Upper lobe of left lung (tissue), 6 donors: ENCODE data around the gene DNAJC3. TPM values are rescaled to one million over a fixed set of nuclear protein-coding genes. Genes with fewer than 3 reads are reported as not detected.

Source experiments
- ATAC-seq, 2 donors: fragments of 200-7000 bp; cut with Tn5 transposase; one replicate each; pipeline ENCODE4 v1.9.1; 2022; ENCODE audit warnings: mild to moderate bottlenecking in 2 of 2, moderate library complexity in 2 of 2; ENCODE audit not compliant: low FRiP score in 2 of 2
- DNase-seq, 2 donors: peaks; one replicate each; pipeline ENCODE4 v3.0.0-alpha.2; 2019 to 2020
- H3K27ac ChIP-seq, 4 donors: fragments of 200-600 bp; sonication (generic); one replicate each; pipeline ENCODE4 v1.5.1; 2016 to 2019
- H3K27me3 ChIP-seq, 4 donors: fragments of 200-600 bp; sonication (generic); one replicate each; pipeline ENCODE4 v1.5.1; 2017 to 2019
- H3K36me3 ChIP-seq, 4 donors: fragments of 200-600 bp; sonication (generic); one replicate each; pipeline ENCODE4 v1.5.1; 2016 to 2019
- H3K4me1 ChIP-seq, 4 donors: fragments of 200-600 bp; sonication (generic); one replicate each; pipeline ENCODE4 v1.5.1; 2018 to 2019
- H3K4me3 ChIP-seq, 4 donors: fragments of 200-600 bp; sonication (generic); one replicate each; pipeline ENCODE4 v1.5.1; 2017 to 2019; ENCODE audit warnings: mild to moderate bottlenecking in 2 of 4, moderate library complexity in 1 of 4
- H3K9me3 ChIP-seq, 4 donors: fragments of 200-600 bp; sonication (generic); one replicate each; pipeline ENCODE4 v1.5.1; 2018 to 2019
- EP300 ChIP-seq, 4 donors: sonication (generic); formaldehyde crosslinking; IDR thresholded peaks; one replicate each; pipeline ENCODE4 v1.5.1; 2017; ENCODE audit warnings: antibody characterized with exemption in 4 of 4, control low read depth in 2 of 4
- POLR2A ChIP-seq, 4 donors: fragments of 450-650 bp; IDR thresholded peaks; one replicate each; pipeline ENCODE4 v1.5.1; 2016 to 2017; ENCODE audit warnings: antibody characterized with exemption in 4 of 4, mild to moderate bottlenecking in 2 of 4
- POLR2AphosphoS5 ChIP-seq, 2 donors: sonication (generic); formaldehyde crosslinking; IDR thresholded peaks; one replicate each; pipeline ENCODE4 v1.5.1; 2017; ENCODE audit warnings: antibody characterized with exemption in 2 of 2
- WGBS, 2 donors: methylation state at CpG; one replicate each; pipeline ENCODE4 v1.1.5; 2017 to 2018; 5-methylcytosine and 5-hydroxymethylcytosine counted together
- total RNA-seq, 6 donors: library from RNA; depleted of rRNA in 4 of 6; stranded (reverse); fragments of >200 nt in 4 of 6; gene quantifications; one replicate each; pipeline versions ENCODE4 v1.1.0 to v1.2.1, GENCODE V29; 2016 to 2021
- TF ChIP-seq, protein P1 (sequence below), 6 experiments: fragments of 450-650 bp in 4 of 6; fragments of 200-600 bp in 2 of 6; sonication (generic) in 2 of 6; IDR thresholded peaks; one replicate each; pipeline ENCODE4 v1.5.1; 2016 to 2019; ENCODE audit warnings: antibody characterized with exemption in 6 of 6
- donor health status: DM: no; HTN: no; CAD: no; lungs with moderate emphysema.
- donor health status: DM: no; HTN: yes; CAD: no; lungs with severe emphysema.

The DNAJC3 gene
- total RNA-seq, 6 donors from 2014 or later: 27.2 to 86.2 (median 53.3) TPM

- no peak for DNase-seq
- Histone ChIP-seq H3K4me3 (peak overlapping the region; percentile 44 to 62 (median 52)), H3K36me3 (no peaks in the 10 kb centered on the region), H3K27ac (peak overlapping the region; percentile 49 to 69 (median 52)), H3K9me3 (no peaks in the 10 kb centered on the region), H3K27me3 (peaks cover 0 to 27% (median 11%) of the 10 kb centered on the region in 4 donors), H3K4me1 (peaks cover 21 to 34% (median 25%) of the 10 kb centered on the region in 4 donors)
- WGBS, 2 donors: 15 to 16% methylated on average over 16 of the region's 16 CpGs
- TF ChIP-seq POLR2A (IDR thresholded peaks at IDR 0.05) (no peak), POLR2AphosphoS5 (IDR thresholded peaks at IDR 0.05) (no peak), EP300 (IDR thresholded peaks at IDR 0.05) (no peak)
- TF ChIP-seq, protein P1, sequence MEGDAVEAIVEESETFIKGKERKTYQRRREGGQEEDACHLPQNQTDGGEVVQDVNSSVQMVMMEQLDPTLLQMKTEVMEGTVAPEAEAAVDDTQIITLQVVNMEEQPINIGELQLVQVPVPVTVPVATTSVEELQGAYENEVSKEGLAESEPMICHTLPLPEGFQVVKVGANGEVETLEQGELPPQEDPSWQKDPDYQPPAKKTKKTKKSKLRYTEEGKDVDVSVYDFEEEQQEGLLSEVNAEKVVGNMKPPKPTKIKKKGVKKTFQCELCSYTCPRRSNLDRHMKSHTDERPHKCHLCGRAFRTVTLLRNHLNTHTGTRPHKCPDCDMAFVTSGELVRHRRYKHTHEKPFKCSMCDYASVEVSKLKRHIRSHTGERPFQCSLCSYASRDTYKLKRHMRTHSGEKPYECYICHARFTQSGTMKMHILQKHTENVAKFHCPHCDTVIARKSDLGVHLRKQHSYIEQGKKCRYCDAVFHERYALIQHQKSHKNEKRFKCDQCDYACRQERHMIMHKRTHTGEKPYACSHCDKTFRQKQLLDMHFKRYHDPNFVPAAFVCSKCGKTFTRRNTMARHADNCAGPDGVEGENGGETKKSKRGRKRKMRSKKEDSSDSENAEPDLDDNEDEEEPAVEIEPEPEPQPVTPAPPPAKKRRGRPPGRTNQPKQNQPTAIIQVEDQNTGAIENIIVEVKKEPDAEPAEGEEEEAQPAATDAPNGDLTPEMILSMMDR (IDR thresholded peaks at IDR 0.05): no peak
- peak in 1 of 2 donors; percentile 12 for ATAC-seq
Observed at GRCh38 chr13:95643571-95643935, 33.4 kb upstream of the DNAJC3 start.

GRCh38 chr13:95643936-95644598 lies 32.9 kb upstream of the DNAJC3 start:
- H3K36me3 ChIP-seq: no peaks in the 10 kb centered on the region
- peaks cover 21 to 34% (median 25%) of the 10 kb centered on the region in 4 donors for H3K4me1 ChIP-seq
- peaks cover 0 to 27% (median 11%) of the 10 kb centered on the region in 4 donors for H3K27me3 ChIP-seq
- ATAC-seq (peak; percentile 54 to 66), DNase-seq (peak in 1 of 2 donors; percentile 87)
- peak overlapping the region; percentile 49 to 69 (median 52) for H3K27ac ChIP-seq
- 1 to 3% methylated on average over 19 to 37 of the region's 62 CpGs for WGBS, 2 donors
- TF ChIP-seq POLR2A (IDR thresholded peaks at IDR 0.05): no peak
- TF ChIP-seq, protein P1 (IDR thresholded peaks at IDR 0.05): no peak
- no peak for TF ChIP-seq EP300 (IDR thresholded peaks at IDR 0.05)
- no peak for TF ChIP-seq POLR2AphosphoS5 (IDR thresholded peaks at IDR 0.05)
- H3K4me3 ChIP-seq: peak overlapping the region; percentile 44 to 62 (median 52)
- no peaks in the 10 kb centered on the region for H3K9me3 ChIP-seq

- ATAC-seq (peak in 1 of 2 donors; percentile 94), DNase-seq (peak in 1 of 2 donors; percentile 92)
Observed at GRCh38 chr13:95644601-95645052, 32.3 kb upstream of the DNAJC3 start, which contains the start of gene DZIP1. TSS of gene DZIP1 (minus strand) at chr13:95644706. CDS start at chr13:95642029, 2,677 bp downstream.

DNA sequence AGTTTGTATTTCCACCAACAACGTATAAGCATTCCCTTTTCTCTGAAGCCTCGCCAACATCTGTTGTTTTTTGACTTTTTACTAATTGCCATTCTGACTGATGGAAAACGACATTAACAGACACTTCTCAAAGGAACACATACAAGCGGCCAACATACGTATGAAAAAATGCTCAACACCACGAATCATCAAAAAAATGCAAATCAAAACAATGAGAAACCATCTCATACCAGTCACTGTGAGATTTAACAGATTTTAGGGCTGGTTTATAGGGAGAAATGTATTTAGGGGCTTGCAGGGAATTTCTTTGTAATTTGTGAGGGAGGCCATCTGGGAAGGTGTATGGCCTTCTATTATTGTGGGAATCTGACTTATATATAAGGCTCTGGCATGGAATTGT lies 29.6 kb upstream of the DNAJC3 start:
- WGBS, 2 donors: 79 to 87% methylated on average over 6 of the region's 6 CpGs
- no peak for TF ChIP-seq POLR2A (IDR thresholded peaks at IDR 0.05)
- no peak for TF ChIP-seq EP300 (IDR thresholded peaks at IDR 0.05)
- TF ChIP-seq, protein P1 (IDR thresholded peaks at IDR 0.05): no peak
- TF ChIP-seq POLR2AphosphoS5 (IDR thresholded peaks at IDR 0.05): no peak
- H3K4me1 ChIP-seq: peaks cover 12 to 21% (median 15%) of the 10 kb centered on the region in 4 donors
- H3K27ac ChIP-seq: no peak overlapping the region
- peaks cover 0 to 16% (median 6%) of the 10 kb centered on the region in 4 donors for H3K27me3 ChIP-seq
- no peaks in the 10 kb centered on the region for H3K9me3 ChIP-seq
- DNase-seq: no peak
- ATAC-seq: no peak
- no peaks in the 10 kb centered on the region for H3K36me3 ChIP-seq
- H3K4me3 ChIP-seq: no peak overlapping the region

More at GRCh38 chr13:95644601-95645052, 32.3 kb upstream of the DNAJC3 start, which contains the start of gene DZIP1:
- Histone ChIP-seq H3K9me3 (no peaks in the 10 kb centered on the region), H3K27ac (peak within 1 kb of the TSS; percentile 49 to 69 (median 52)), H3K4me3 (peak within 1 kb of the TSS; percentile 44 to 62 (median 52)), H3K4me1 (peaks cover 21 to 34% (median 25%) of the 10 kb centered on the region in 4 donors), H3K27me3 (peaks cover 0 to 27% (median 11%) of the 10 kb centered on the region in 4 donors), H3K36me3 (no peaks in the 10 kb centered on the region)
- 7 to 13% methylated on average over 7 to 20 of the region's 30 CpGs for WGBS, 2 donors
- no peak for TF ChIP-seq EP300 (IDR thresholded peaks at IDR 0.05)
- no peak for TF ChIP-seq POLR2A (IDR thresholded peaks at IDR 0.05)
- TF ChIP-seq, protein P1 (IDR thresholded peaks at IDR 0.05): no peak
- TF ChIP-seq POLR2AphosphoS5 (IDR thresholded peaks at IDR 0.05): peak in 1 of 2 donors; percentile 50
